ENCODE results near the gene CYP2A6. TPM values are rescaled to one million over a fixed set of nuclear protein-coding genes. Genes with fewer than 3 reads are reported as not detected.
A peak's percentile ranks its signal among the peaks of the same experiment; 100 is the strongest.
"Not testable (repeated sequence)": the region's sequence is repeated elsewhere in the genome, so short reads cannot be mapped to it uniquely, and the experiment has no call there.

The CYP2A6 gene
- total RNA-seq, 1 donor from 2014 or later: not detected

- FAIRE-seq; DNase-seq (ENCODE audit: low spot score in 2 of 2): not testable (repeated sequence)
Measured at GRCh38 chr19:40822704-40823553, 27.3 kb downstream of the CYP2A6 start.

- FAIRE-seq (no peak), DNase-seq (ENCODE audit: low spot score in 2 of 2) (no peak)
Measured at GRCh38 chr19:40822161-40822560, 28.1 kb downstream of the CYP2A6 start.

GRCh38 chr19:40819479-40820234 is 30.6 kb downstream of the CYP2A6 start:
- FAIRE-seq: peak; percentile 52
- DNase-seq (ENCODE audit: low spot score in 2 of 2): not testable (repeated sequence)

GRCh38 chr19:40818480-40819399 is 31.5 kb downstream of the CYP2A6 start:
- not testable (repeated sequence) for FAIRE-seq; DNase-seq (ENCODE audit: low spot score in 2 of 2)

GRCh38 chr19:40815223-40815622 is 35.0 kb downstream of the CYP2A6 start:
- no peak for FAIRE-seq
- no peak for DNase-seq (ENCODE audit: low spot score in 2 of 2)

GRCh38 chr19:40813182-40813581 is 37.1 kb downstream of the CYP2A6 start:
- no peak for FAIRE-seq
- no peak for DNase-seq (ENCODE audit: low spot score in 2 of 2)

GRCh38 chr19:40812571-40812970 is 37.7 kb downstream of the CYP2A6 start:
- not testable (repeated sequence) for DNase-seq (ENCODE audit: low spot score in 2 of 2); FAIRE-seq

- FAIRE-seq (no peak), DNase-seq (ENCODE audit: low spot score in 2 of 2) (no peak)
Measured at GRCh38 chr19:40811478-40812341, 38.5 kb downstream of the CYP2A6 start.

GRCh38 chr19:40810649-40811408 is 39.4 kb downstream of the CYP2A6 start:
- not testable (repeated sequence) for DNase-seq (ENCODE audit: low spot score in 2 of 2); FAIRE-seq

- FAIRE-seq (no peak), DNase-seq (ENCODE audit: low spot score in 2 of 2) (no peak)
Measured at GRCh38 chr19:40810160-40810559, 40.1 kb downstream of the CYP2A6 start.

- DNase-seq (ENCODE audit: low spot score in 2 of 2) (no peak), FAIRE-seq (no peak)
Measured at GRCh38 chr19:40809358-40810086, 40.7 kb downstream of the CYP2A6 start.

GRCh38 chr19:40808497-40808896 is 41.8 kb downstream of the CYP2A6 start:
- no peak for DNase-seq (ENCODE audit: low spot score in 2 of 2)
- no peak for FAIRE-seq

GRCh38 chr19:40808021-40808325 is 42.3 kb downstream of the CYP2A6 start:
- FAIRE-seq (no peak), DNase-seq (ENCODE audit: low spot score in 2 of 2) (no peak)

GRCh38 chr19:40807147-40808020 is 42.9 kb downstream of the CYP2A6 start:
- DNase-seq (ENCODE audit: low spot score in 2 of 2): no peak
- FAIRE-seq: no peak

- peak; percentile 87 to 98 for DNase-seq (ENCODE audit: low spot score in 2 of 2)
- FAIRE-seq: no peak
Measured at GRCh38 chr19:40806423-40807146, 43.7 kb downstream of the CYP2A6 start.

GRCh38 chr19:40805258-40805868 is 44.9 kb downstream of the CYP2A6 start:
- FAIRE-seq: no peak
- no peak for DNase-seq (ENCODE audit: low spot score in 2 of 2)

All from frontal cortex (tissue), 4 donors.